NCI-H446 (cell line): ENCODE data around the gene CHPF2.
A peak's percentile ranks its signal among the peaks of the same experiment; 100 is the strongest.

Experiments
- DNase-seq, 2 experiments: peaks; one replicate each; lab custom pipeline; 2025; lab: John Stamatoyannopoulos, UW

Gene CHPF2

DNA sequence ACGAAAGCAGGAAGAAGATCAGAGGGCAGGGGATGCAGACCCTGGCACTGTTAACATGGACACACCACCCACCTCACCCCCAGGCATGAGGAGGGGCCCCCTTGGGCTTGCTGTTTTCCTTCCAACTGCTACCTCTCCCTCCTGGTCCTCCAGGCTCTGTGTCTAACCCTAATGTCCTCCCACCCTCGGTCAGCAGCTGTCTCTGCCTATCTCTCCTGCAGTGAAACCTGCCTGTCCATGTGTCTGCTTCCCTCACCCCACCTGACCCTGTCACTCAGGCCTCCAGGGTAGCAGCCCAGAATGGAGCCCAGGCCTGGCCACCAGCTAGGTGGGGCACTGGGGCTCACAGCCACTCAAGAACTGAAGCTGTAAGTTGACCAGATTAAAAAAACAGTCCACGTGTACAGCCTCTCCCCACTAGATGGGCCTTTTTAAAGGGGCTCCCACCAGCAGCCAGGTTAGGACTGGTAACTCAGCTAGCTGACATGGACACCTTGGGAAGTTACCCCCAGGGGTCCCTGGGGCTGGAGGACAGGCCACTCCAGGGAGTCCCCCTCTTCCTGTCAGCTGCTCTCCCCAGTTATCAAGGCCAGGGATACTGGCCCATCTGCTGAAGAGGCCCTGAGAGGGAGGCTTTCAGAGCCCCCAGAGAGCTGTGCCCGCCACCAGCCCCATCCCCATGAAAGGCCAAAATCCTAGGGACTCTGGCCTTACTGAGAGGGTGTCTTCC, 14.7 kb downstream of the CHPF2 start:
- no peak for DNase-seq

DNA sequence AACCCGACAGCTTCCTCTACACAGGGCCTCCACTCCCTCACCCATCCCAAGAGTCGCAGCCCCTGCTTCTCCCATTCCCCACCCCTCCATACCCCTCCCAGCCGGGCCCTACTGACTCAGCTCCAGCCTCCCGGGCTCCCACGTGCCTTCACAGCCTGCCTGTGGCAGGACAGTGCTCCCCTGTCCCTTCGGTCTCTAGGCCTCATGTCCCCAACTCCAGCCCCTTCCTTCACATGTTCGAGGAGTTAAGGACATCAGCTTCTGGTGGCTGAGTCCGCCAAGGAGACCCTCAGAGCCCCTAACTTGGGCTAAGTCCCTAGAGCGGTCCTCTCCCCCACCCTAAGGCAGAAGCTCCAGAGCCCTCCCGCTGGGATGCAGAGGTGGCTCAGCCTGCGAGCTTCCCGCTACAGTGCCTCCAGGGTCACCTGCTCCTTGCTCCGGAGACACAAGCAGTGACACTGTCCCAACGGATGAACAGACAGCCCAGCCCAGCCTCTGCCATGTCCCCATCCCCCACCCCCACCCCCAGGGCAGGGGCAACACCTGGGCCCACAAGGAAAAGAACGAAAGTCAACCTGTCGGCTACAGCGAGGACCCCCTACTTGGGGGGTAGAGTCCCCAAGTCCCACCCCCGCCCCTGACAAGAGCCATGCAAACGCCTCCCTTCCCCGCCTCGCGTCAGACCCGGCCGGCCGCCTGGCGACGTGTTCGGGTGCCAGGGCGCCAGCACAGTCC, 15.5 kb downstream of the CHPF2 start:
- no peak for DNase-seq

DNA sequence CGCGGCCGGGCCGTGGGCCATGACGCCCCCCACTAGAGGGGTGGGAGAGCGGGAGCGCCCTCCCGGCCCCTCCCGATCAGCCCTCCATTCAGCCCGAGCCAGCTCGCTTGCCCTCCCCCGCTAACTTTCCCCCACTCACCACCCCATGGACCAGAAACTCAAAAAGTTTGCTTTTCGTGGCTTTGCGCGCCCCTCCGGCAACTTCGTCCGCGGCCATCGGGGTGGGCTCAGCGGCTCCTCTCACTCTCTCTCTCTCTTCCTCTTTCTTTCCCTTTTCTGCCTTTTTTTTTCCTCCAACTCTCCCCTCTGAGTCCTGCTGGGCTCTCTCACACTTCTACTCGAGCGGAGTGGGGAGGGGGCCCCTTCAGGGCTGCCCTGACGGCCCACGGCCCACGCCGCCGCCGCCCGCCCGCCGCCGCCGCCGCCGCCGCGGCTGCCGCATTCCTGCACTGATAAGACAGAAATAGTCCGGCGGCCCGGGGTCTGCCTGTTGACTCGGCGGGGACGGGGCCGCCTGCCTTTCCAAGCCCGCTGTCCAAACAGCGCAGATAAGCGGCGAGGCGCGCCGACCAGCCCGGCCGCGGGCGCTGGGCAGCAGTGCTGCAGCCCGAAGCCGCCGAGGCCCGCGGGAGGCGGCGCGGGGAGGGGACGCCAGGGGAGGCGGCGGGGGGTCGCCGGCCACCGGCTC, 16.2 kb downstream of the CHPF2 start, which contains the start of gene SMARCD3:
TSS of gene SMARCD3 (minus strand) at position 349 of the 688 bp plus-strand sequence. CDS start at position 217, 132 bp downstream.
- DNase-seq, result peak; percentile 19 to 43

DNA sequence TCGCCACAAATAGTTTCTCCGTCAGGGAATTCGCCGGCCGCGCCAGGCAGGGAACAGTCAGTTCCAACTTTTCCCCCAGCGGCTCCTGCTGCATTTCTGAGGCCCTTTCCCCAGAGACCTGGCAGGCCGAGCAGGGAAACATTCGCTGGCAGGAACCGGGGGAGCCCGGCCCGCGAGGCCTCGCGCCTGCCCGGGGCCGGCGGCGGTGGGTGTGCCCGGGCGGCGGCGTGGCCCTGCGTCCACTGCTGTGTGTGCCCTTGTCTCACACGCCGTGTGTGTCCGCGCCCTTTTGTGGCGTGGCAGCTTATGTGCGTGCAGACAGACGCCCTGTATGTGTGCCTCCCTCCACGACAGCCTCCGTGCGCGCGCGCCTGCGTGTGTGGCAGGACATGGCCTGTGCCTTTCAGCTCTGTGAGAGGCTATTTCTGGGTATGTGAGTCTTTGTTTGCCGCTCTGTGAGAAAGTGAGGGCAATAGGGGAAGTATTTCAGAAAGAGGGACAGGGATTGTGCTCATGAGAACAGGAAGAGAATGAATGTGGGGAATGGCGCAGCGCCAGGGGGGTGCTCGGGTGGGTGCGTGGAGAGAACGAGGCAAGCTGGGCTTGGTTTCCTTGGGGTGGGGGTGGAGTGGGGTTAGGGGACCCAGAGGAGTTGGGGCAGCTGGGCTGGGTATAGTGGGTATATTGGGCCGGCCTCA, 16.9 kb downstream of the CHPF2 start:
- no peak for DNase-seq

DNA sequence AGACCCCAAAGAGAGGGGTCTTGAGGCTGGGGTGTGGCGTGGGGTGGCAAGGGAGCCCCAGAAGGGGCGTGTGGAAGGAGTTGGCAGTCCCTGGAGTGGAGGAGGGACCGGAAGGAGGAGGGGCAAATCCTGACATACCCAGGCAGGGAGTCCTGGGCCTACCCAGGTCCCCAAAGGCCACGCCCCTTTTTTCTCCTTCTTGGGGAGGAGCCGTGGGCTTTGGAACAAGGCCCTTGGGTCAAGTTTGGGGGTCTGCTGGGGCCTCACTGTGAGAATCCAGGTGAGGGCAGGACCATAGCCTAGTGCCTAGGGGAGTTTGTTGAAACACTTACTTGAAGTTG, 17.4 kb downstream of the CHPF2 start:
- no peak for DNase-seq

DNA sequence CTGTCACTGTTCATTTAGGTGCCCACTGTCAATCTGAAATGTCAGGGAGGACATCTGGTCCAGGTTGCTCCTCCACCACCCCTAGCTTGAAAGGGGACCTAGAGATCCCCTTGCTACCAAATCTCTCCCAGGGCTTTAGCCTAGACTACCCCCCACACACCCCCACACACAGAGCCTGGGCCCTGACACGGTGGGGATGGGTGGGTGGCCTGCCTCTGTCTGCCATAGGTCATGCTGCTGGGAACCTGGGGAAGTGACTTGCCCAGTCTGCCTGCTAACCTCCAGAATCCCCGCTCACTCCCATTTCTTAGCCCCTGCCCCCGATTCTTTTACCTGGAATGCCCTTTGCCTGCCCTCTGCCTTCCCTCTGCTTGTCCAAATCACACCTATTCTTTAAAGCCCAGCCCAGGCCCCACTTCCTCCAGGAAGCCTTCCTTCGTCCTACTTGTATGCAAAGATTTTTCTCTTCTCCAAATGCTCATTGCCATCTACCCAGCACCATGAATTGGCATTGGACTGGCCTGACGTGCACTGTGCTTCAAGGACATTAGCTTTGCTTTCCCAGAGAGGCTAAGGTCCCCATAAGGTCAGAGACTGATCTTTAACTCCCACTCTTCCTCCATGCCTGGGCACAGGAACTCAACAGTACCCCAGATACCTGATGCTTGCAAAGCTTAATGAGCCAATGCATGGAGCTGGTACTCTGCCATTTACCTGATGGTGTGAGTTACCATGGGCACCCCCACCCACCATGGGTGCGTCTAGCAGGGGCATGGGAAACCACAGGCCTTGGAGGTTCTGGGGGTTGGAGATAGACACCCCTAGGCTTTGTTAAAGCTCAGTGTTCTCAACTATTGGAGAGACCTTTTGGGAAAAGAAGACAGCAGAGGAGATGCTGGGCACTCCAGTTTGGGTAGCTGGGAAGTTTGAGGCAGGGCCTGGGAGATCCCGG, 18.2 kb downstream of the CHPF2 start:
- DNase-seq, result no peak

DNA sequence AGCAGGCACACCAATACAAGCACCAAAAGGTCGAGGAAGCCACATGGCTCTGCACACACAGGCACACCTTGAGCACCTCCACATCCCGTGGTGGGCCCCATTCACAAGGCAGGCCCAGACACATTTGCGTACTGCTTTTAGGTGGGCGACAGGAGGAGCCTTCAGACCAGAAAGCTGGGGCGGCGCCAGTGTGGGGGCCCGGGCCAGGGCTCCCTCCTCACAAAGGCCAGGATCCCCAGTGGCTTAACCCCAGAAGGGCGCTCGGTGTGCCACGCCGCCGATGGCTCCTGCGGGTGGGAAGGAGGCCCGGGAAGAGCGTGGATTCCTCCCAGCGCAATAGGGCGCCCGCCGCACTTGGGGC, 19.0 kb downstream of the CHPF2 start:
- no peak for DNase-seq

DNA sequence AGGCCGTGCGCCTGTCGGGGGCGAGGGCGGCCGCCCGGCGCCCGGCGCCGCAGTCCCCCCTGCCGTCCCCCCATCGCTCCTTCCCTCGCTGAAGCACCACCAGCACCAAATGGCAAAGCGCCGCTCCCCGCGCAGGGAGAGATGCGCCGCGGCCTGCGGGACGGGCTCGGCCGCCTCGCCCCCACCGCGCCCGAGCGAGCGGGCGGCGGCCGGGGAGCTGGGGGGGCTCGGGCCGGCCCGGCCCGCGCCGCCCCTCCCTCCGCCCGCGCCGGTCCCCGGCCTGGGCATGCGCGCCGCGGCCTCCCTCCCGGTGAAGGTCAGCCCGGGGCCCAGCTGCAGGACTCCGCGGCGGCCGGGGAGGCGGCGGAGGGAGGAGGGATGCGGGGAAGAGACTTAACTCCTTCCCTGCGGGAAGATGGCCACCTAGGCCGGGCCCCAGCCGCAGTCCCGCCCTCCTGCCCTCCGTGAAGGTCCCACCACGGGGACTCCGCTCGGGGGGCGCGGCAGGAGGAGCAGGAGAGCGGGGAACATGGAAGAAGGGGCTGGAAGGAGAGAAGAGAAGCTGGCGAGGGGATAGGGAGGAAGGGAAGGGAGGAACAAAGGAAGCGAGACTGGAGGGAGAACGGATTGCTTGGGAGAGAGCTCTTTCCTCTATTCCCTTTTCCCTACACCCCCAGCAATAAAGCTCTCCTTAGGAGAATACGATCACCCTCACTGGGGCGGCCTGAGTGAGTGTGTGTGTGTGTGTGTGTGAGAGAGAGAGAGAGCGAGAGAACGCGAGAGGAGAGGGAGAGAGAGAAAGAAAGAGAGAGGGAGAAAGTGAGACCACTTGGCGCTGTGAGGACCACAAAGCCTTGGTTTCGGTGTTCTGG, 19.6 kb downstream of the CHPF2 start:
- DNase-seq, result peak in 1 of 2 experiments; percentile 65

DNA sequence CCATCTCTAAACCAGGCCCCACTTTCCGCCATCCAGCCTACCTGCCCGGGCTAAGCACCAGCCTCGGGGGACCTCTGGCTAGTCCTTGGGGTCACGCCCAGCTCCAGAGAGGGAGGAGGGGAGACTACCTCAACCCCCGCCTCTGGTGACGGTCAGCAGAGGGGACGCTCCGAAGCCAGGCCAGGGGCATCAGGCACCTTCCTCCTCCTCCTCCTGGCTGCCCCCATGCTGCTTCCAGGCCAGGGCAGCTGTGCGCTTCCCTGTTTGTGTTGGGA, 20.2 kb downstream of the CHPF2 start:
- no peak for DNase-seq

DNA sequence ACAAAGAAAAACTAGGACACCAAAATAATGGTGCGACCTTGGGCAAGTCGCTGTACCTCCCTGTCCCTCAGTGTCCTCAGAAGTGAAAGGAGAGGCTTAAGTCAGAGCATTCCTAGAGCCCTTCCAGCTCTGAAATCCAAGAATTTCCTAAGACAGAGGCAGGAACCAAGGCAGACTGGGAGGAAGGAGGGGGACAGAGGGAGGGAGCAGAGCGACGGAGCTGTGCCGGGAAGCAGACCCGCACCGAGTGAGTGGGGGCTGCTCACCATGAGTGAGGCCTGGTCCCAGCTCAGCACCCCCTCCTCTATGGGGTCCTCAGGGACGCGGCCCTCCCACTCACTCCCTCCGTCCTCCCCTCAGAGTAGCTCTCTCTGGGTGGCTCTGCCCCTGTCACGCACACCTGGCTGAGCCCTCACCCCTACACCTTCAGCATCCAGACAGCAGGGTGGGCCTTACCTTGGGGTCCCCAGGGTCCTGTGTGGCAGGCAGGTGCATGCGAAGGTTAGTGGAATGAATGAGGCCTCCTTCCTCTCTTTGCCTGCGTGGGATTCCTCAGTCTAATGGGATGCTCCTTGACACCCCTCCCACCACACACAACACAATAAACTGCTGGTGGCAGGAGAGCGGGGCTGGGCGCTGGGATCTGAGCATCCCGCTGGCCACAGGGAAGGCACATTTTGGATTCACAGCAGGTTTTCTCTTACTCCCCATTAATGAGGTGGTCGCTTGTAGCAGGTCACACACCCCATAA, 20.9 kb downstream of the CHPF2 start:
- DNase-seq, result no peak

DNA sequence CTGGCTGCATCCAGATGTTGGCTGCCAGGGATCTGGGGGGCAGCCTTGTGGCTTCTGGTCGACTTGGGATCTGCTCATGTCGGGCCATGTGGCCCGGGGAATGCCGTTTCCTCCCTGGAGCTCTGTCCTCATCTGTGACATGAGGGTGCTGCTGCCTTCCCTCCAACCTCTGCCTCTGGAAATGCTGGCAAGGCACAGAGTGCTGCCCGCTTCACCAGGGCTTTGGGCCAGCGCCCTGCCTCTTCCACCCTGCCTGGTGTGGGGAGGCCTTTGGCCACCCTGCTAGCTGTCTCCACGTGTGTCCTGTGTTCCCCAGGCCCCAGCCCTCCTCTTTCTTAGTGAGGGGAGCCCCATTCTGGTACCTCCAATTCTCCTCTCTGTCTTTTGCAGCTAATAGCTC, 22.0 kb downstream of the CHPF2 start:
- no peak for DNase-seq

DNA sequence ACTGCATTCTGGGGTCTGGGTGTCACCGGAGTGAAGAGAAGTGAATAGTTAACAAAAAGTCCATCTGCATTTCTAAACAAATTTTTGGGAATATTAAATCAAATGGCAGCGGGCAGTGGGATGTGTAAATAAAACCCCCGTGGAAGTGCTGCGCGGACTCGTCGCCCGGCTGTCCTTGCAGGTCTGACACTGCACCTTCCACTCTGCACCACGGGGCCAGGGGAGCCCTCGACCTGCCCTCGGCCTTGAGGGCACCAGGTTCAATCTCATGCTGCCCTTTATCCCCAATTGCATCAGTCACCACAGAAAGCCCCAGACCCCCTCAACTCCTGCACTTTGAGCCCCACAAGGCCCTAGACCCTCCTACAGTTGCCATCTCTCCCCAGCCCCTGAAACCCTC, 22.6 kb downstream of the CHPF2 start:
- no peak for DNase-seq

DNA sequence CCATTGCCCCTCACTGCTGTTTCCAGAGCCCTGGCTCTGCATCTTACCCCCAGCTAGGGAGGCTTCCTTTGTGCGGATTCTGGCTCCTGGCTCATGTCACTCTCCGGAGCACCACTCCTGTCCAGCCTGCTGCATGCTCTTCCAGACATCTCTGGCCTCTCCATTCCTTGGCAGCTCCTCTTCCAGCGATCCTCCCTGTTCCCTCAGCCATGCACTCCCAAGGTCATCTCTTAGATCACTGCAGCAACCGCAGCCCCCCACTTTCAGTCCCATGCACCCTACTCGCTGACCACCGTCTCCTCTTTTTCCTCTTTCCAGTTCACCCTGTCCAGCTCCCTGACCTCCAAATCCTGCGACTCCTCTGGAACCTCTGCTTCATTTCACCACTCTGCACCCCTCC, 23.1 kb downstream of the CHPF2 start:
- DNase-seq, result no peak

DNA sequence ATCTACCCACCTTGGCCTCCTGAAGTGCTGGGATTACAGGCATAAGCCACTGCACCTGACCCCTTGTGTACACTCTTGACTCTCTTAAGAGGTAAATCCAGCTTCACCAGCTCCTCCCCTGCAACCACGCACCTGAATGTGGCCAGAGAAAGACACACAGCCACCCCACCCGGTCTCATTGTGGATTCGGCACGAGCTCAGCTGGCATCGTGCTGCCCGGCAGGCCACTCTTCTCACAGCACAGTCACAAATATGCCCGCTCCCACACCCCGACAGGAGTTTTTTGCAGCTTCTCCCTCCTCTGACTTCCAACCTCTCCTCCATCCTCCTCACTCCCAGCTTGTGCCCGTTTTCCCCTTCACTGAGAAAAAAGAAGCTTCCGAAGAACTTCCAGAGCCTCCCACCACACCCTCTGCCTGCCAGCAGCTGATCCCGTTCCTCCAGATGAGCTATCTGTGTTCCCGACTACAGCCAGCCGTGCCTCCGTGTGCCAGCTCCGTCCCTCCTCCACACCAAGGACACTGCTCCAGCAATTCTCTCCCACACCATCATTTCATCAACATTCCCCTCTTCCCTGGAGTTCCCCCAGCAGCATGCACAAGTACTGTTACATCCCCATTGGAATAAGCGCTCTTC, 24.2 kb downstream of the CHPF2 start:
- DNase-seq, result no peak

DNA sequence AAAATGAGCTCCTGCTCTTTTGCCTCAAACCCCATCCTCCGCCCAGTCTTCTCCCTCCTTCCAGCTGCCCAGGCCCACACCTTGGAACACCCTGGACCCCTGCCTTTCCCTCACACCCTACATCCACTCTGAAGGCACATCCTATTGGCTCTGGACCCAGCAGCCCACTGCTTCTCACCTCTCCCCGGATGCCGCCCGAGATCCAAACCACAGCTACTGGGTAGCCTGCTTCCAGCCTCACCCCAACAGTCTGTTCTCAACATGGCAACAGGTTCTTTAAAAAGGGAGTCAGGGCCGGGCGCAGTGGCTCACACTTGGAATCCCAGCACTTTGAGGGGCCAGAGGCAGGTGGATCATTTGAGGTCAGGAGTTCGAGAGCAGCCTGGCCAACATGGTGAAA, 25.7 kb downstream of the CHPF2 start:
- no peak for DNase-seq

DNA sequence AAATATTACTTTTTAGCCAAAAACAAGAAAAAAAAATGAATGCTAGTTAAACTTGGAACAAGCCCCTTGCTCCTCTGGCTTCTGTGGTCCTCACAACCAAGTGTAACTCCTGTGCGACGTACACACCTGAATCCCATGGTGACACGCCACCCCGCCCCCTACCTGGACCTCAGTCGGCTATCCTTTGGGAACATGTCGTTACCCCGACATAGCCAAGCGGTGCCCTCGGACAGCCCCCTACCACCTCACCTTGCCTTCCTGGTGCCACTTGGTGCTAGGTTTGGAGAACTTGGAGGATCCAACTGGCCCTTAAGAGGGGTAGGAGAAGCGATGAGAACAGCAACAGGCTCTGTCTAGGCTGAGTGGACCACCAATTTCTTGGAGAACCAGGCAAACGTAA, 28.2 kb downstream of the CHPF2 start:
- DNase-seq, result no peak

DNA sequence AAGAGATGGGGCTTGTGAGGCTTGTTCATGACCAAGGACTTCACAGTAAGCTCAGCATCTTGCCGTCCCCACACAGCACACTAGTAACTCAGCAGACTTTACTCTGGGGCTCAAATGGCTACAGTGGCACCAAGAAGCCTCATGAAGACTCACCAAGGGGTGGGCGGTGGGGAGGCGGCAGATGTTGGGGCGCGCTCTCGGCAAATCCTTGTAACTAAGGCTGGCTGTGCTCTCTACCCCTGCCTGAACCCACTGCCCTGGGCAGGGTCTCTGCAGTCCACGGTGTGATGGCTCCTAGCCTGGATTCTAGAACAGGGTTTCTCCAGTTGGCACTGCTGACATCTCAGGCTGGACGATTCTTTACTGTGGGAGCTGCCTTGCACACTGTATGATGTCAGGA, 28.6 kb downstream of the CHPF2 start:
- DNase-seq, result no peak

DNA sequence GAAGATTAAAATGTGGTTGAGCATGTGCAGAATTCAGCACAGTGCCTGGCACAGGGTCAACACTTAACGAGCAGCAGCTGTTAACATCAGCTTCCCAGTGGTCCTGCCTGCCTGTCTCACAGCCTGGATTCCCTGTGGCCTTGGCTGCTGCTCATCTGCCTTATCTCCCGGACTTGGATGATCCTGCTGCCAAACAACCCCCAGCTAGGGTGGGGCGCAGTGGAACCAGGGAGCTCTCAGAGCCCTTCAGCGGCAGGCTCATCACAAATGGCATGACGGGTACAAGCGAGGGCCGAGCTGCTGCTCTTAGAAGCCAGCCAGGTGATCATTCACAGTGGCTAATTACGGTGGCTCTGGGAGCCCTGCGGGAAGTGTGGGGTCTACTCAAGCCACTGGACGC, 29.2 kb downstream of the CHPF2 start:
- DNase-seq, result no peak

DNA sequence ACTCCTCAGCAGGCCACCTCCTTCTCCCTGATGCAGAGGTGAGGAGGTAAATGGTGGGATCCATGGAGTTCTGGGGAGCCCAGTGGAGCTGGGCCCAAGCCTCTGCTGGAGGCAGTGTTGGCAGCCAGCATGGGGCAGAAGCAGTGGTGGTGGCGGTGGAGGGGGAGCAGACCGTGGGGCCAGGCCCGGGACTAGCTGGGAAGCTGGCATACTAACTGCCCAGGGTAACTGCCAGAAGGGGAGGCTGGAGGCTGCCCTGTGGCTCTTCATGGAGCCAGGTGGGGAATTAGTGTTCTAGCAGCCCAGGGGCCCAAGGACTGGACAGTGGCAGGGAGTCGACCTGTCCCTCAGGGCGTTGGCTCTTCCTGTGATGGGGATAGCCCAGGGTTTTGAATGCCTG, 32.3 kb downstream of the CHPF2 start:
- no peak for DNase-seq
